H9 (cell line): ENCODE results near the gene ZMIZ2. TPM values are rescaled to one million over a fixed set of nuclear protein-coding genes. Genes with fewer than 3 reads are reported as not detected.
"Not testable (repeated sequence)": the region's sequence is repeated elsewhere in the genome, so short reads cannot be mapped to it uniquely, and the experiment has no call there.

Experiments used
- DNase-seq: peaks from one replicate; pipeline ENCODE4 v3.0.0-alpha.2; 2017
- H2AFZ ChIP-seq: one replicate; pipeline ENCODE4 v1.6.1; 2013; ENCODE audit warnings: mild to moderate bottlenecking, low read length, control low read depth, moderate library complexity
- H2AK5ac ChIP-seq: 2 replicates; pipeline ENCODE4 v1.6.1; 2013; ENCODE audit warnings: low read length, control low read depth, mixed read lengths; ENCODE audit not compliant: insufficient read length
- H2BK120ac ChIP-seq: one replicate; pipeline ENCODE4 v1.6.1; 2013; ENCODE audit warnings: low read depth, mild to moderate bottlenecking, low read length, control low read depth, inconsistent platforms; ENCODE audit not compliant: poor library complexity, severe bottlenecking
- H2BK12ac ChIP-seq: 2 replicates; pipeline ENCODE4 v1.6.1; 2013; ENCODE audit warnings: low read length, control low read depth, mixed read lengths, low read depth; ENCODE audit not compliant: insufficient read length
- H2BK15ac ChIP-seq: 2 replicates; pipeline ENCODE4 v1.6.1; 2013; ENCODE audit warnings: low read depth, low read length, control low read depth
- H2BK20ac ChIP-seq: one replicate; pipeline ENCODE4 v1.6.1; 2013; ENCODE audit warnings: low read depth, mild to moderate bottlenecking, low read length, control low read depth, inconsistent platforms; ENCODE audit not compliant: poor library complexity, severe bottlenecking
- H2BK5ac ChIP-seq: 2 replicates; pipeline ENCODE4 v1.6.1; 2013; ENCODE audit warnings: low read length, control low read depth, mixed read lengths; ENCODE audit not compliant: insufficient read length
- H3K14ac ChIP-seq: 2 replicates; pipeline ENCODE4 v1.6.1; 2013; ENCODE audit warnings: low read length, control low read depth; ENCODE audit not compliant: insufficient read depth
- H3K18ac ChIP-seq: 2 replicates; pipeline ENCODE4 v1.6.1; 2013; ENCODE audit warnings: low read depth, mild to moderate bottlenecking, mixed read lengths, low read length, control low read depth; ENCODE audit not compliant: insufficient read length
- H3K23ac ChIP-seq: 2 replicates; pipeline ENCODE4 v1.6.1; 2013; ENCODE audit warnings: low read length, control low read depth, mixed read lengths, low read depth; ENCODE audit not compliant: insufficient read length
- H3K23me2 ChIP-seq: 2 replicates; pipeline ENCODE4 v1.6.1; 2013; ENCODE audit warnings: low read depth, mild to moderate bottlenecking, mixed read lengths, low read length, control low read depth; ENCODE audit not compliant: insufficient read length, poor library complexity, severe bottlenecking
- H3K27ac ChIP-seq: 2 replicates; pipeline ENCODE4 v1.5.1; 2013; ENCODE audit warnings: low read length, control low read depth, mixed read lengths, low read depth; ENCODE audit not compliant: insufficient read length
- H3K27me3 ChIP-seq: 2 replicates; pipeline ENCODE4 v1.6.1; 2013; ENCODE audit warnings: low read length, control low read depth, inconsistent platforms; ENCODE audit not compliant: insufficient read depth
- H3K4ac ChIP-seq: 2 replicates; pipeline ENCODE4 v1.6.1; 2013; ENCODE audit warnings: low read depth, mild to moderate bottlenecking, control low read depth, inconsistent platforms, low read length, moderate library complexity
- H3K4me1 ChIP-seq: 2 replicates; pipeline ENCODE4 v1.6.1; 2013; ENCODE audit warnings: low read length, control low read depth, inconsistent platforms; ENCODE audit not compliant: insufficient read depth
- H3K4me2 ChIP-seq: 2 replicates; pipeline ENCODE4 v1.6.1; 2013; ENCODE audit warnings: low read length, control low read depth, mixed read lengths; ENCODE audit not compliant: insufficient read length, insufficient read depth
- H3K56ac ChIP-seq: 2 replicates; pipeline ENCODE4 v1.6.1; 2013; ENCODE audit warnings: low read depth, mild to moderate bottlenecking, mixed read lengths, low read length, control low read depth; ENCODE audit not compliant: insufficient read length
- H3K79me1 ChIP-seq: 2 replicates; pipeline ENCODE4 v1.6.1; 2013; ENCODE audit warnings: low read depth, mild to moderate bottlenecking, moderate library complexity, low read length, control low read depth, inconsistent platforms; ENCODE audit not compliant: insufficient read depth, poor library complexity, severe bottlenecking
- H3K79me2 ChIP-seq: 2 replicates; pipeline ENCODE4 v1.6.1; 2013; ENCODE audit warnings: low read length, control low read depth, inconsistent platforms; ENCODE audit not compliant: insufficient read depth
- H3K9ac ChIP-seq: 2 replicates; pipeline ENCODE4 v1.6.1; 2013; ENCODE audit warnings: low read length, control low read depth, mixed read lengths; ENCODE audit not compliant: insufficient read length; ENCODE audit errors: extremely low read depth
- H3K9me3 ChIP-seq: one replicate; pipeline ENCODE4 v1.6.1; 2013; ENCODE audit warnings: low read depth, low read length, inconsistent platforms; ENCODE audit not compliant: control insufficient read depth
- H3T11ph ChIP-seq: one replicate; pipeline ENCODE4 v1.6.1; 2013; ENCODE audit warnings: mild to moderate bottlenecking, low read length, control low read depth, inconsistent platforms
- H4K20me1 ChIP-seq: one replicate; pipeline ENCODE4 v1.6.1; 2013; ENCODE audit not compliant: control insufficient read depth, insufficient read length, insufficient read depth
- H4K5ac ChIP-seq: 2 replicates; pipeline ENCODE4 v1.6.1; 2013; ENCODE audit warnings: low read depth, mild to moderate bottlenecking, mixed read lengths, low read length, control low read depth; ENCODE audit not compliant: insufficient read length
- H4K8ac ChIP-seq: replicated peaks from 2 replicates; pipeline ENCODE4 v1.6.1; 2013; ENCODE audit warnings: low read length, control low read depth, mixed read lengths, low read depth; ENCODE audit not compliant: insufficient read length
- H4K91ac ChIP-seq: 2 replicates; pipeline ENCODE4 v1.6.1; 2013; ENCODE audit warnings: low read depth, mild to moderate bottlenecking, moderate library complexity, mixed read lengths, low read length, control low read depth; ENCODE audit not compliant: insufficient read length
- H3K27ac Mint-ChIP-seq, 3 experiments: 2 replicates in 2 of 3; 3 replicates in 1 of 3; pipeline ENCODE4 v1.8.0; 2020 to 2021; ENCODE audit warnings: mixed read lengths in 3 of 3, mild to moderate bottlenecking in 1 of 3, moderate library complexity in 1 of 3
- H3K27me3 Mint-ChIP-seq: 2 replicates; pipeline ENCODE4 v1.8.0; 2021; ENCODE audit warnings: low read depth, mild to moderate bottlenecking, moderate library complexity, mixed read lengths
- H3K36me3 Mint-ChIP-seq, 3 experiments: 2 replicates in 2 of 3; 3 replicates in 1 of 3; pipeline ENCODE4 v1.8.0; 2020 to 2021; ENCODE audit warnings: low read depth in 3 of 3, mixed read lengths in 3 of 3; ENCODE audit not compliant: insufficient read depth in 1 of 3
- H3K4me1 Mint-ChIP-seq, 2 experiments: 2 replicates each; pipeline ENCODE4 v1.8.0; 2020; ENCODE audit warnings: mixed read lengths in 2 of 2
- H3K4me3 Mint-ChIP-seq, 2 experiments: 2 replicates in 1 of 2; 3 replicates in 1 of 2; pipeline ENCODE4 v1.8.0; 2020 to 2021; ENCODE audit warnings: mild to moderate bottlenecking in 2 of 2, mixed read lengths in 2 of 2, moderate library complexity in 1 of 2
- H3K9me3 Mint-ChIP-seq, 2 experiments: 2 replicates in 1 of 2; 3 replicates in 1 of 2; pipeline ENCODE4 v1.8.0; 2020; ENCODE audit warnings: mild to moderate bottlenecking in 2 of 2, mixed read lengths in 2 of 2, moderate library complexity in 1 of 2
- CTCF ChIP-seq: fragments of 200-600 bp; sonication (generic); conservative IDR thresholded peaks from 3 replicates; pipeline ENCODE4 v1.8.0; 2021; ENCODE audit warnings: antibody characterized with exemption, mild to moderate bottlenecking
- WGBS: extraction: QIAGEN DNeasy Blood & Tissue Kit; methylation state at CpG from one replicate; pipeline ENCODE4 v1.1.7; 2013; ENCODE audit warnings: missing lambda C conversion rate, low lambda C conversion rate, mixed read lengths; ENCODE audit not compliant: insufficient read length; ENCODE audit errors: extremely low coverage; 5-methylcytosine and 5-hydroxymethylcytosine counted together
- total RNA-seq: library from RNA; stranded (reverse); gene quantifications from 2 replicates; pipeline ENCODE4 v1.2.1, GENCODE V29; 2021

Gene ZMIZ2
- total RNA-seq, 1 experiment from 2014 or later = 72.9 TPM

DNA sequence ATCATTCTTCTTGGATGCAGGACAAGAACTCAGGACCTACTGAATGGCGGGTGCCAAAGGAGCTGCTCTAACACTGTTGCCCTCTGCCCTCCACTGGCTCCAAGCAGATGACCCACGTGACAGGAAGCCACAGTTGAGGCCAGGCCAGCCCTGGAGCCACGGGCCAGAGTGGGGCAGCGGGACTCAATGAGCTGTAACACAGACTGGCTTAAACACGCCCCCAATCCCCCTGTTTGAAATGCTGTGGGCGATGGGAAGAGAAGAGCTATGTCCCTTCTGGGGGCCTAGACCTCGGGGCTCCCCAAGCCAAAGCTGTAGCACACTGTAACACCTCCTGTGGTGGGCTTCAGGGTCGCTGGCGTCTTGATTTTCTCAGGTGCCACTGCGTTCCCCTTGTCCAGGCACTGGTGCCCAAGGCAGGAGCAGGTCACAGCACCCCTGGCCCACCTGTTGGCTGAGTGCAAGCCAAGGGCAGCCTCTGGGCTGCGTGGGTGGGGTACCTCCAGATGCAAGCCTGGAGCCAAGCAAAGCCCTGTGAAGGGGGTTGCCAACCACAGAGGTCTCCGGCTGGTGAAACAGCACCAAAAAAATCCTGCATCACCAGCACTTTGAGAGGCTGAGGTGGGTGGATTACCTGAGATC, 18.6 kb upstream of the ZMIZ2 start:
- no peaks in the 10 kb centered on the region for H3K36me3 Mint-ChIP-seq
- Histone ChIP-seq H3K27me3 (no peaks in the 10 kb centered on the region), H3K79me1 (no peaks in the 10 kb centered on the region), H3K27ac (no peak overlapping the region), H4K5ac (peak overlapping the region; percentile 42), H2AFZ (no peak overlapping the region), H3K4ac (no peak overlapping the region), H2BK5ac (no peak overlapping the region), H3K14ac (no peak overlapping the region; the same call in 1 of the 2 replicates), H3T11ph (no peak overlapping the region), H3K9me3 (no peaks in the 10 kb centered on the region), H3K23ac (no peak overlapping the region), H2AK5ac (no peak overlapping the region), H3K18ac (no peak overlapping the region), H2BK20ac (no peak overlapping the region), H3K56ac (no peak overlapping the region), H3K79me2 (no peaks in the 10 kb centered on the region), H2BK120ac (no peak overlapping the region), H4K20me1 (no peaks in the 10 kb centered on the region), H2BK15ac (no peak overlapping the region), H4K91ac (no peak overlapping the region), H2BK12ac (no peak overlapping the region), H4K8ac (no peak overlapping the region), H3K4me1 (no peaks in the 10 kb centered on the region), H3K4me2 (no peak overlapping the region), H3K23me2 (no peaks in the 10 kb centered on the region), H3K9ac (no peak overlapping the region)
- peaks cover 0 to 4% of the 10 kb centered on the region in 2 experiments; a peak in 1 of 4 replicates for H3K4me1 Mint-ChIP-seq
- no peaks in the 10 kb centered on the region; a peak in 1 of 5 replicates for H3K9me3 Mint-ChIP-seq
- H3K27ac Mint-ChIP-seq = no peak overlapping the region; a peak in 1 of 7 replicates
- no peaks in the 10 kb centered on the region for H3K27me3 Mint-ChIP-seq
- H3K4me3 Mint-ChIP-seq = no peak overlapping the region
- TF ChIP-seq CTCF = no peak
- no CpG with 5 or more reads among the region's 12 CpGs for WGBS
- no peak for DNase-seq

DNA sequence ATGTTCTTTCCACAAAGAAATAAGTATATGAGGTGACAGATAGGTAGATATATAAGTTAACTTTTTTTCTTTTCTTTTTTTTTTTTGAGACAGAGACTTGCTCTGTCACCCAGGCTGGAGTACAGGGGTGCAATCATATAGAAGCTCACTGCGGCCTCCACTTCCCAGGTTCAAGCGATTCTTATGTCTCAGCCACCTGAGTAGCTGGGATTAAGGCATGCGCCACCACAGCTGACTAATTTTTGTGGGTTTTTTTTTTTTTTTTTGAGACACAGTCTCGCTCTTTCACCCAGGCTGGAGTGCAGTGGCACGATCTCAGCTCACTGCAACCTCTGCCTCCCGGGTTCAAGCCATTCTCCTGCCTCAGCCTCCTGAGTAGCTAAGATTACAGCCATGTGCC, 15.7 kb upstream of the ZMIZ2 start:
- not testable (repeated sequence) for H3K56ac ChIP-seq, H3K14ac ChIP-seq, H3K79me1 ChIP-seq, H3K27me3 Mint-ChIP-seq, H3K4me1 Mint-ChIP-seq, H3K4me3 Mint-ChIP-seq, H4K8ac ChIP-seq, H3K36me3 Mint-ChIP-seq, H3K79me2 ChIP-seq, H2BK5ac ChIP-seq, H3K23ac ChIP-seq, H3K4ac ChIP-seq, H4K5ac ChIP-seq, H2AFZ ChIP-seq, H3K27ac Mint-ChIP-seq, H2AK5ac ChIP-seq, H2BK15ac ChIP-seq, H3K4me2 ChIP-seq, H3K23me2 ChIP-seq, H3K4me1 ChIP-seq, H3K9me3 ChIP-seq, H2BK12ac ChIP-seq, H3K27me3 ChIP-seq, H4K91ac ChIP-seq, H3K9ac ChIP-seq, H3T11ph ChIP-seq, H3K18ac ChIP-seq, DNase-seq, H4K20me1 ChIP-seq, H2BK120ac ChIP-seq, H2BK20ac ChIP-seq, H3K27ac ChIP-seq, H3K9me3 Mint-ChIP-seq
- WGBS = no CpG with 5 or more reads among the region's 6 CpGs
